Measurements from ENCODE around the gene UBL7. TPM values are rescaled to one million over a fixed set of nuclear protein-coding genes. Genes with fewer than 3 reads are reported as not detected.
A peak's percentile ranks its signal among the peaks of the same experiment; 100 is the strongest.

UBL7 gene
- total and polyA plus RNA-seq, 10 of the 15 experiments (the other 5 are each of a cell fraction or from before 2014, with no cell fraction given), result 25.9 to 145 (median 90.1) TPM

DNA sequence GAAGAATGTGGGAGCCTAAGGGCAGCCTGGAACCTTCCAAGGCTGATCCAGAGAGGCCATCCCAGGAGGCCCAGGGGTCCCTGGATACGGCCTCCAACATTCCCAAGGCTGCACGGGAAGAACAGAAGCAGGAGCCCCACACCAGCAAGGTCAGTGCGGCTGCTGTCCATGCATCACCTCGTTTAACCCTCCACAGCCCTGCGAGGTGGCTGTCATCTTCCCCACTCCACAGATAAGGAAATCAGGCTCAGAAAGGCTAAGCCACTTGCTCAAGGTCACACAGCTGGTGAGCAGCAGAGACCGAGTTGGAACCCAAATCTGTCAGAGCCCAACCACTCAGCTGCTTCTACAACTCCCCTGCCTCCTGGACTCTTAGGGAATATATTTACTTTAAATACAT, 48.8 kb downstream of the UBL7 start:
- Histone ChIP-seq H3K4me2 (ENCODE audit: control insufficient read depth, insufficient read depth) (no peak overlapping the region), H3K79me2 (ENCODE audit: control insufficient read depth, insufficient read depth, low read length) (peaks cover 26% of the 10 kb centered on the region), H3K4me1 (ENCODE audit: control insufficient read depth, insufficient read depth, low read length) (peaks cover 11% of the 10 kb centered on the region), H3K9me3 (replicated peaks; ENCODE audit: control insufficient read depth, insufficient read depth, low read length) (no peaks in the 10 kb centered on the region), H3K9ac (ENCODE audit: control insufficient read depth, insufficient read depth, low read length) (no peak overlapping the region), H3K27me3 (replicated peaks in 1 of 2; ENCODE audit: control insufficient read depth in 2 of 2, insufficient read depth in 2 of 2, low read length in 1 of 2) (no peaks in the 10 kb centered on the region), H3K27ac (ENCODE audit: control insufficient read depth, insufficient read depth) (no peak overlapping the region), H2AFZ (ENCODE audit: control insufficient read depth, low read depth, low read length) (no peak overlapping the region), H3K4me3 (no peak overlapping the region), H3K36me3 (ENCODE audit: control insufficient read depth in 2 of 2, insufficient read depth in 2 of 2, low read length in 1 of 2) (peaks cover 51 to 69% of the 10 kb centered on the region in 2 experiments), H4K20me1 (ENCODE audit: control insufficient read depth, insufficient read depth) (0 out of 2 replicates have a peak, but pooled peaks cover 7% of the 10 kb centered on the region)
- FAIRE-seq (no peak), ATAC-seq (no peak), DNase-seq (ENCODE audit: low read depth, low spot score) (no peak)
- ChIA-PET CTCF (interaction anchor here (1.1 kb wide), 1 partner anchor 15 kb away, joined by 3 read pairs; no protein-coding TSS in a partner anchor), POLR2A (interaction anchor here (1.6 to 15.4 kb wide), 2 partner anchors 16 kb away, joined by 4 to 325 read pairs; partner anchors contain the start of gene SEMA7A), RAD21 (ENCODE audit: unreplicated experiment) (no interaction called here), SMC1A (ENCODE audit: uncharacterized antibody, unreplicated experiment) (interaction anchor here (0.9 to 1.4 kb wide), 3 partner anchors 18 to 29 kb away, joined by 3 to 4 read pairs (median 4); no protein-coding TSS in a partner anchor)
- BruUV-seq (replicated peaks), result no TSS peak
- 65% methylated on average over 6 of the region's 6 CpGs for WGBS (ENCODE audit: insufficient coverage, insufficient replicate concordance, low lambda C conversion rate, missing lambda C conversion rate)
- TF ChIP-seq NR2C1 (IDR thresholded peaks at IDR 0.05), result no peak
- no peak for TF ChIP-seq PML (IDR thresholded peaks at IDR 0.05; ENCODE audit: low read length)
- no peak for TF ChIP-seq MYB (IDR thresholded peaks at IDR 0.05; ENCODE audit: borderline replicate concordance, low read depth, low read length)
- no peak for TF ChIP-seq PAX5 (IDR thresholded peaks at IDR 0.05; ENCODE audit: borderline replicate concordance, low read depth, low read length)
- no peak for TF ChIP-seq SREBF2 (IDR thresholded peaks at IDR 0.05; ENCODE audit: low read length)
- TF ChIP-seq POLR2AphosphoS5 (IDR thresholded peaks at IDR 0.05; ENCODE audit: low read length), result peak; percentile 59; the same call in 1 of the 2 replicates
- TF ChIP-seq LARP7 (IDR thresholded peaks at IDR 0.05), result no peak
- TF ChIP-seq, protein P1, sequence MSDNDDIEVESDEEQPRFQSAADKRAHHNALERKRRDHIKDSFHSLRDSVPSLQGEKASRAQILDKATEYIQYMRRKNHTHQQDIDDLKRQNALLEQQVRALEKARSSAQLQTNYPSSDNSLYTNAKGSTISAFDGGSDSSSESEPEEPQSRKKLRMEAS (IDR thresholded peaks at IDR 0.05; ENCODE audit: low read depth, low read length), result no peak
- no peak for TF ChIP-seq RBBP5 (conservative IDR thresholded peaks at IDR 0.05)
- no peak for TF ChIP-seq SPI1 (IDR thresholded peaks at IDR 0.05; ENCODE audit: borderline replicate concordance, insufficient read depth, low read depth, low read length)
- TF ChIP-seq POLR2A (IDR thresholded peaks at IDR 0.05; ENCODE audit: low read depth, low read length), result peak; percentile 7; the same call in 1 of the 2 replicates
- no peak for TF ChIP-seq POLR2AphosphoS2 (IDR thresholded peaks at IDR 0.05; ENCODE audit: low read depth, low read length)
- in situ Hi-C loops (cut with MboI) (no loop called here), intact Hi-C loops (cut with micrococcal nuclease; ENCODE audit: unreplicated experiment) (no loop called here)

Measured in GM12878 (cell line).